Loucy (cell line): ENCODE results near the gene LSM5.

Experiments
- H2AFZ ChIP-seq: fragments of 200-600 bp; sonication (generic); 2 replicates; pipeline ENCODE4 v1.6.0; 2016; ENCODE audit warnings: antibody characterized with exemption, mild to moderate bottlenecking, low read length, moderate library complexity
- H3F3A ChIP-seq: fragments of 200-600 bp; 2 replicates; pipeline ENCODE4 v1.6.0; 2016; ENCODE audit warnings: antibody characterized with exemption, low read depth, mild to moderate bottlenecking
- H3K27me3 ChIP-seq: fragments of 200-600 bp; sonication (generic); 2 replicates; pipeline ENCODE4 v1.6.1; 2014; ENCODE audit warnings: low read length, mild to moderate bottlenecking; ENCODE audit not compliant: insufficient read depth, poor library complexity, severe bottlenecking
- H3K36me3 ChIP-seq: fragments of 200-600 bp; sonication (generic); 2 replicates; pipeline ENCODE4 v1.6.1; 2016; ENCODE audit warnings: low read length; ENCODE audit not compliant: insufficient read depth
- H3K4me1 ChIP-seq: fragments of 200-600 bp; sonication (generic); 2 replicates; pipeline ENCODE4 v1.5.1; 2014; ENCODE audit warnings: low read length, mild to moderate bottlenecking; ENCODE audit not compliant: insufficient read depth, poor library complexity, severe bottlenecking
- H3K4me2 ChIP-seq: fragments of 200-600 bp; sonication (generic); 2 replicates; pipeline ENCODE4 v1.6.0; 2014; ENCODE audit warnings: antibody characterized with exemption, low read length, low read depth, mild to moderate bottlenecking; ENCODE audit not compliant: poor library complexity, severe bottlenecking
- H3K4me3 ChIP-seq: fragments of 200-600 bp; sonication (generic); 2 replicates; pipeline ENCODE4 v1.5.1; 2014; ENCODE audit warnings: low read length, mild to moderate bottlenecking, mixed read lengths; ENCODE audit not compliant: poor library complexity, severe bottlenecking
- H3K79me2 ChIP-seq: fragments of 200-600 bp; sonication (generic); 2 replicates; pipeline ENCODE4 v1.6.1; 2014; ENCODE audit warnings: low read length; ENCODE audit not compliant: insufficient read depth
- H3K9ac ChIP-seq: fragments of 200-600 bp; sonication (generic); 2 replicates; pipeline ENCODE4 v1.6.0; 2014; ENCODE audit warnings: mild to moderate bottlenecking, low read depth, low read length, moderate library complexity; ENCODE audit not compliant: poor library complexity, severe bottlenecking
- H3K9me2 ChIP-seq: fragments of 200-600 bp; sonication (generic); replicated peaks from 2 replicates; pipeline ENCODE4 v1.6.1; 2016; ENCODE audit warnings: low read depth, low read length, mixed read lengths
- H3K9me3 ChIP-seq: fragments of 200-600 bp; sonication (generic); 2 replicates; pipeline ENCODE4 v1.6.1; 2014; ENCODE audit warnings: mild to moderate bottlenecking, antibody characterized with exemption, low read length, low read depth; ENCODE audit not compliant: insufficient read depth
- H4K20me1 ChIP-seq: fragments of 200-600 bp; sonication (generic); 2 replicates; pipeline ENCODE4 v1.6.0; 2014; ENCODE audit warnings: antibody characterized with exemption, low read length, mild to moderate bottlenecking; ENCODE audit not compliant: insufficient read depth, poor library complexity, severe bottlenecking
- CTCF ChIP-seq: fragments of 200-600 bp; sonication (generic); conservative IDR thresholded peaks from 2 replicates; pipeline ENCODE4 v1.5.1; 2014; ENCODE audit warnings: mild to moderate bottlenecking, antibody characterized with exemption, low read length
- EZH2phosphoT487 ChIP-seq: fragments of 200-600 bp; IDR thresholded peaks from 2 replicates; pipeline ENCODE4 v1.6.1; 2018; ENCODE audit warnings: antibody characterized with exemption, mild to moderate bottlenecking, moderate library complexity, borderline replicate concordance

The LSM5 gene

GRCh38 chr7:32489788-32490126 lies 423 bp downstream of the LSM5 start:
- Histone ChIP-seq H3F3A (peaks cover 4% of the 10 kb centered on the region), H4K20me1 (peaks cover 11% of the 10 kb centered on the region), H3K27me3 (no peaks in the 10 kb centered on the region), H3K4me2 (peak overlapping the region; percentile 88), H3K9ac (peak overlapping the region; percentile 87), H3K9me2 (no peaks in the 10 kb centered on the region), H2AFZ (peak overlapping the region; percentile 86), H3K4me1 (peaks cover 24% of the 10 kb centered on the region), H3K36me3 (peaks cover 13% of the 10 kb centered on the region), H3K9me3 (no peaks in the 10 kb centered on the region), H3K79me2 (peaks cover 36% of the 10 kb centered on the region), H3K4me3 (peak overlapping the region; percentile 87)
- TF ChIP-seq CTCF: no peak
- TF ChIP-seq EZH2phosphoT487: no peak

GRCh38 chr7:32481921-32482320 lies 8.3 kb downstream of the LSM5 start:
- H3K9me3 ChIP-seq: no peaks in the 10 kb centered on the region
- H4K20me1 ChIP-seq: no peaks in the 10 kb centered on the region
- no peak overlapping the region for H3K4me2 ChIP-seq
- no peaks in the 10 kb centered on the region for H3F3A ChIP-seq
- H3K9ac ChIP-seq: no peak overlapping the region
- H3K36me3 ChIP-seq: peaks cover 7% of the 10 kb centered on the region
- no peak for TF ChIP-seq CTCF
- no peak for TF ChIP-seq EZH2phosphoT487
- H3K79me2 ChIP-seq: no peaks in the 10 kb centered on the region; the same call in 1 of the 2 replicates
- H3K4me3 ChIP-seq: no peak overlapping the region
- no peak overlapping the region for H2AFZ ChIP-seq
- H3K9me2 ChIP-seq: no peaks in the 10 kb centered on the region
- H3K4me1 ChIP-seq: no peaks in the 10 kb centered on the region
- no peaks in the 10 kb centered on the region for H3K27me3 ChIP-seq

- no peak overlapping the region for H2AFZ ChIP-seq
- no peaks in the 10 kb centered on the region for H3F3A ChIP-seq
- H3K4me2 ChIP-seq: no peak overlapping the region
Observed at GRCh38 chr7:32481176-32481575, 9.0 kb downstream of the LSM5 start.

More at GRCh38 chr7:32481176-32481575, 9.0 kb downstream of the LSM5 start:
- H3K79me2 ChIP-seq: no peaks in the 10 kb centered on the region
- no peaks in the 10 kb centered on the region for H3K27me3 ChIP-seq
- H4K20me1 ChIP-seq: no peaks in the 10 kb centered on the region
- no peak for TF ChIP-seq EZH2phosphoT487
- no peak for TF ChIP-seq CTCF
- no peaks in the 10 kb centered on the region; the same call in 1 of the 2 replicates for H3K36me3 ChIP-seq
- H3K4me1 ChIP-seq: no peaks in the 10 kb centered on the region
- no peaks in the 10 kb centered on the region for H3K9me2 ChIP-seq
- no peak overlapping the region for H3K4me3 ChIP-seq
- no peak overlapping the region for H3K9ac ChIP-seq
- no peaks in the 10 kb centered on the region for H3K9me3 ChIP-seq
